SK-N-SH (cell line): ENCODE measurements around the gene CASZ1.

ENCODE experiments used
- CTCF ChIP-seq: fragments of 200-600 bp; sonication (generic); IDR thresholded peaks from 2 replicates; pipeline ENCODE4 v1.6.1; 2017; ENCODE audit warnings: antibody characterized with exemption, mild to moderate bottlenecking, moderate library complexity
- EZH2phosphoT487 ChIP-seq: fragments of 200-600 bp; sonication (generic); IDR thresholded peaks from 2 replicates; pipeline ENCODE4 v1.6.1; 2017; ENCODE audit warnings: low read depth, mixed run types, mild to moderate bottlenecking, antibody characterized with exemption, moderate library complexity, borderline replicate concordance
- FOXJ3 ChIP-seq: sonication (generic); formaldehyde crosslinking; IDR thresholded peaks from 2 replicates; pipeline ENCODE4 v1.5.1; 2020; ENCODE audit warnings: mild to moderate bottlenecking, missing genetic modification reagents
- GABPA ChIP-seq: IDR thresholded peaks from 2 replicates; pipeline ENCODE4 v1.4.0; 2012; ENCODE audit warnings: low read depth, mild to moderate bottlenecking
- IRF3 ChIP-seq: fragments of 150-350 bp; IDR thresholded peaks from 2 replicates; pipeline ENCODE4 v1.6.1; 2016; ENCODE audit warnings: mild to moderate bottlenecking, low read depth, low read length
- MAX ChIP-seq: IDR thresholded peaks from 2 replicates; pipeline ENCODE4 v1.4.0; 2012; ENCODE audit warnings: low read depth
- PBX3 ChIP-seq: IDR thresholded peaks from 2 replicates; pipeline ENCODE4; 2012
- POLR2AphosphoS5 ChIP-seq: IDR thresholded peaks from 2 replicates; pipeline ENCODE4 v1.6.1; 2012; ENCODE audit warnings: low read depth, low read length
- RCOR1 ChIP-seq: fragments of 150-350 bp; IDR thresholded peaks from 2 replicates; pipeline ENCODE4 v1.6.1; 2017; ENCODE audit warnings: antibody characterized with exemption, low read length
- REST ChIP-seq: IDR thresholded peaks from 2 replicates; pipeline ENCODE4 v1.6.1; 2012; ENCODE audit warnings: mild to moderate bottlenecking, low read depth, low read length, moderate library complexity
- SMC3 ChIP-seq: IDR thresholded peaks from 2 replicates; pipeline ENCODE4 v1.6.1; 2012; ENCODE audit warnings: low read depth, low read length, improper control_type of control experiment
- TCF12 ChIP-seq: IDR thresholded peaks from 2 replicates; pipeline ENCODE4 v1.4.0; 2012

- no peak for TF ChIP-seq RCOR1
- TF ChIP-seq POLR2AphosphoS5, result no peak
- TF ChIP-seq CTCF, result no peak
- no peak for TF ChIP-seq IRF3
- TF ChIP-seq GABPA, result no peak
- no peak for TF ChIP-seq SMC3
- TF ChIP-seq PBX3, result no peak
- TF ChIP-seq REST, result no peak
- no peak for TF ChIP-seq FOXJ3 (CRISPR knock-in tag)
- no peak for TF ChIP-seq TCF12
- TF ChIP-seq MAX, result no peak
- TF ChIP-seq EZH2phosphoT487, result no peak
Observed at GRCh38 chr1:10709646-10710045, 86.8 kb downstream of the CASZ1 start.
